Measurements from ENCODE around the gene SPNS2.

GRCh38 chr17:4569591-4569990 lies 70.9 kb downstream of the SPNS2 start:
- no peak for TF ChIP-seq SMC3 (IDR thresholded peaks at IDR 0.05; ENCODE audit: low read depth, low read length)
- TF ChIP-seq EP300 (IDR thresholded peaks at IDR 0.05; ENCODE audit: borderline replicate concordance in 1 of 2, low read depth in 1 of 2, low read length in 1 of 2) = no peak
- TF ChIP-seq CHD2 (IDR thresholded peaks at IDR 0.05; ENCODE audit: low read length, partially characterized antibody) = no peak
- TF ChIP-seq, protein P1, sequence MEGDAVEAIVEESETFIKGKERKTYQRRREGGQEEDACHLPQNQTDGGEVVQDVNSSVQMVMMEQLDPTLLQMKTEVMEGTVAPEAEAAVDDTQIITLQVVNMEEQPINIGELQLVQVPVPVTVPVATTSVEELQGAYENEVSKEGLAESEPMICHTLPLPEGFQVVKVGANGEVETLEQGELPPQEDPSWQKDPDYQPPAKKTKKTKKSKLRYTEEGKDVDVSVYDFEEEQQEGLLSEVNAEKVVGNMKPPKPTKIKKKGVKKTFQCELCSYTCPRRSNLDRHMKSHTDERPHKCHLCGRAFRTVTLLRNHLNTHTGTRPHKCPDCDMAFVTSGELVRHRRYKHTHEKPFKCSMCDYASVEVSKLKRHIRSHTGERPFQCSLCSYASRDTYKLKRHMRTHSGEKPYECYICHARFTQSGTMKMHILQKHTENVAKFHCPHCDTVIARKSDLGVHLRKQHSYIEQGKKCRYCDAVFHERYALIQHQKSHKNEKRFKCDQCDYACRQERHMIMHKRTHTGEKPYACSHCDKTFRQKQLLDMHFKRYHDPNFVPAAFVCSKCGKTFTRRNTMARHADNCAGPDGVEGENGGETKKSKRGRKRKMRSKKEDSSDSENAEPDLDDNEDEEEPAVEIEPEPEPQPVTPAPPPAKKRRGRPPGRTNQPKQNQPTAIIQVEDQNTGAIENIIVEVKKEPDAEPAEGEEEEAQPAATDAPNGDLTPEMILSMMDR (IDR thresholded peaks at IDR 0.05) = no peak
- TF ChIP-seq EZH2phosphoT487 (IDR thresholded peaks at IDR 0.05; ENCODE audit: borderline replicate concordance, low read depth) = no peak
- no peak for TF ChIP-seq TAF1 (IDR thresholded peaks at IDR 0.05; ENCODE audit: borderline replicate concordance, low read depth, low read length)

Data from SK-N-SH (cell line).